H9 (cell line): ENCODE data around the gene TMEM132C. TPM values are rescaled to one million over a fixed set of nuclear protein-coding genes. Genes with fewer than 3 reads are reported as not detected.
A peak's percentile ranks its signal among the peaks of the same experiment; 100 is the strongest.

Experiments used
- DNase-seq: peaks from one replicate; pipeline ENCODE4 v3.0.0-alpha.2; 2017
- H2AFZ ChIP-seq: one replicate; pipeline ENCODE4 v1.6.1; 2013; ENCODE audit warnings: mild to moderate bottlenecking, low read length, control low read depth, moderate library complexity
- H2AK5ac ChIP-seq: 2 replicates; pipeline ENCODE4 v1.6.1; 2013; ENCODE audit warnings: low read length, control low read depth, mixed read lengths; ENCODE audit not compliant: insufficient read length
- H2BK120ac ChIP-seq: one replicate; pipeline ENCODE4 v1.6.1; 2013; ENCODE audit warnings: low read depth, mild to moderate bottlenecking, low read length, control low read depth, inconsistent platforms; ENCODE audit not compliant: poor library complexity, severe bottlenecking
- H2BK12ac ChIP-seq: 2 replicates; pipeline ENCODE4 v1.6.1; 2013; ENCODE audit warnings: low read length, control low read depth, mixed read lengths, low read depth; ENCODE audit not compliant: insufficient read length
- H2BK15ac ChIP-seq: 2 replicates; pipeline ENCODE4 v1.6.1; 2013; ENCODE audit warnings: low read depth, low read length, control low read depth
- H2BK20ac ChIP-seq: one replicate; pipeline ENCODE4 v1.6.1; 2013; ENCODE audit warnings: low read depth, mild to moderate bottlenecking, low read length, control low read depth, inconsistent platforms; ENCODE audit not compliant: poor library complexity, severe bottlenecking
- H2BK5ac ChIP-seq: 2 replicates; pipeline ENCODE4 v1.6.1; 2013; ENCODE audit warnings: low read length, control low read depth, mixed read lengths; ENCODE audit not compliant: insufficient read length
- H3K14ac ChIP-seq: 2 replicates; pipeline ENCODE4 v1.6.1; 2013; ENCODE audit warnings: low read length, control low read depth; ENCODE audit not compliant: insufficient read depth
- H3K18ac ChIP-seq: 2 replicates; pipeline ENCODE4 v1.6.1; 2013; ENCODE audit warnings: low read depth, mild to moderate bottlenecking, mixed read lengths, low read length, control low read depth; ENCODE audit not compliant: insufficient read length
- H3K23ac ChIP-seq: 2 replicates; pipeline ENCODE4 v1.6.1; 2013; ENCODE audit warnings: low read length, control low read depth, mixed read lengths, low read depth; ENCODE audit not compliant: insufficient read length
- H3K23me2 ChIP-seq: 2 replicates; pipeline ENCODE4 v1.6.1; 2013; ENCODE audit warnings: low read depth, mild to moderate bottlenecking, mixed read lengths, low read length, control low read depth; ENCODE audit not compliant: insufficient read length, poor library complexity, severe bottlenecking
- H3K27ac ChIP-seq: 2 replicates; pipeline ENCODE4 v1.5.1; 2013; ENCODE audit warnings: low read length, control low read depth, mixed read lengths, low read depth; ENCODE audit not compliant: insufficient read length
- H3K27me3 ChIP-seq: 2 replicates; pipeline ENCODE4 v1.6.1; 2013; ENCODE audit warnings: low read length, control low read depth, inconsistent platforms; ENCODE audit not compliant: insufficient read depth
- H3K4ac ChIP-seq: 2 replicates; pipeline ENCODE4 v1.6.1; 2013; ENCODE audit warnings: low read depth, mild to moderate bottlenecking, control low read depth, inconsistent platforms, low read length, moderate library complexity
- H3K4me1 ChIP-seq: 2 replicates; pipeline ENCODE4 v1.6.1; 2013; ENCODE audit warnings: low read length, control low read depth, inconsistent platforms; ENCODE audit not compliant: insufficient read depth
- H3K4me2 ChIP-seq: 2 replicates; pipeline ENCODE4 v1.6.1; 2013; ENCODE audit warnings: low read length, control low read depth, mixed read lengths; ENCODE audit not compliant: insufficient read length, insufficient read depth
- H3K56ac ChIP-seq: 2 replicates; pipeline ENCODE4 v1.6.1; 2013; ENCODE audit warnings: low read depth, mild to moderate bottlenecking, mixed read lengths, low read length, control low read depth; ENCODE audit not compliant: insufficient read length
- H3K79me1 ChIP-seq: 2 replicates; pipeline ENCODE4 v1.6.1; 2013; ENCODE audit warnings: low read depth, mild to moderate bottlenecking, moderate library complexity, low read length, control low read depth, inconsistent platforms; ENCODE audit not compliant: insufficient read depth, poor library complexity, severe bottlenecking
- H3K79me2 ChIP-seq: 2 replicates; pipeline ENCODE4 v1.6.1; 2013; ENCODE audit warnings: low read length, control low read depth, inconsistent platforms; ENCODE audit not compliant: insufficient read depth
- H3K9ac ChIP-seq: 2 replicates; pipeline ENCODE4 v1.6.1; 2013; ENCODE audit warnings: low read length, control low read depth, mixed read lengths; ENCODE audit not compliant: insufficient read length; ENCODE audit errors: extremely low read depth
- H3K9me3 ChIP-seq: one replicate; pipeline ENCODE4 v1.6.1; 2013; ENCODE audit warnings: low read depth, low read length, inconsistent platforms; ENCODE audit not compliant: control insufficient read depth
- H3T11ph ChIP-seq: one replicate; pipeline ENCODE4 v1.6.1; 2013; ENCODE audit warnings: mild to moderate bottlenecking, low read length, control low read depth, inconsistent platforms
- H4K20me1 ChIP-seq: one replicate; pipeline ENCODE4 v1.6.1; 2013; ENCODE audit not compliant: control insufficient read depth, insufficient read length, insufficient read depth
- H4K5ac ChIP-seq: 2 replicates; pipeline ENCODE4 v1.6.1; 2013; ENCODE audit warnings: low read depth, mild to moderate bottlenecking, mixed read lengths, low read length, control low read depth; ENCODE audit not compliant: insufficient read length
- H4K8ac ChIP-seq: replicated peaks from 2 replicates; pipeline ENCODE4 v1.6.1; 2013; ENCODE audit warnings: low read length, control low read depth, mixed read lengths, low read depth; ENCODE audit not compliant: insufficient read length
- H4K91ac ChIP-seq: 2 replicates; pipeline ENCODE4 v1.6.1; 2013; ENCODE audit warnings: low read depth, mild to moderate bottlenecking, moderate library complexity, mixed read lengths, low read length, control low read depth; ENCODE audit not compliant: insufficient read length
- H3K27ac Mint-ChIP-seq, 3 experiments: 2 replicates in 2 of 3; 3 replicates in 1 of 3; pipeline ENCODE4 v1.8.0; 2020 to 2021; ENCODE audit warnings: mixed read lengths in 3 of 3, mild to moderate bottlenecking in 1 of 3, moderate library complexity in 1 of 3
- H3K27me3 Mint-ChIP-seq: 2 replicates; pipeline ENCODE4 v1.8.0; 2021; ENCODE audit warnings: low read depth, mild to moderate bottlenecking, moderate library complexity, mixed read lengths
- H3K36me3 Mint-ChIP-seq, 3 experiments: 2 replicates in 2 of 3; 3 replicates in 1 of 3; pipeline ENCODE4 v1.8.0; 2020 to 2021; ENCODE audit warnings: low read depth in 3 of 3, mixed read lengths in 3 of 3; ENCODE audit not compliant: insufficient read depth in 1 of 3
- H3K4me1 Mint-ChIP-seq, 2 experiments: 2 replicates each; pipeline ENCODE4 v1.8.0; 2020; ENCODE audit warnings: mixed read lengths in 2 of 2
- H3K4me3 Mint-ChIP-seq, 2 experiments: 2 replicates in 1 of 2; 3 replicates in 1 of 2; pipeline ENCODE4 v1.8.0; 2020 to 2021; ENCODE audit warnings: mild to moderate bottlenecking in 2 of 2, mixed read lengths in 2 of 2, moderate library complexity in 1 of 2
- H3K9me3 Mint-ChIP-seq, 2 experiments: 2 replicates in 1 of 2; 3 replicates in 1 of 2; pipeline ENCODE4 v1.8.0; 2020; ENCODE audit warnings: mild to moderate bottlenecking in 2 of 2, mixed read lengths in 2 of 2, moderate library complexity in 1 of 2
- WGBS: extraction: QIAGEN DNeasy Blood & Tissue Kit; methylation state at CpG from one replicate; pipeline ENCODE4 v1.1.7; 2013; ENCODE audit warnings: missing lambda C conversion rate, low lambda C conversion rate, mixed read lengths; ENCODE audit not compliant: insufficient read length; ENCODE audit errors: extremely low coverage; 5-methylcytosine and 5-hydroxymethylcytosine counted together
- total RNA-seq: library from RNA; stranded (reverse); gene quantifications from 2 replicates; pipeline ENCODE4 v1.2.1, GENCODE V29; 2021
- TF ChIP-seq, protein P1 (sequence below): fragments of 200-600 bp; sonication (generic); conservative IDR thresholded peaks from 3 replicates; pipeline ENCODE4 v1.8.0; 2021; ENCODE audit warnings: antibody characterized with exemption, mild to moderate bottlenecking

The TMEM132C gene
- total RNA-seq, 1 experiment from 2014 or later, result 0.22 TPM

DNA sequence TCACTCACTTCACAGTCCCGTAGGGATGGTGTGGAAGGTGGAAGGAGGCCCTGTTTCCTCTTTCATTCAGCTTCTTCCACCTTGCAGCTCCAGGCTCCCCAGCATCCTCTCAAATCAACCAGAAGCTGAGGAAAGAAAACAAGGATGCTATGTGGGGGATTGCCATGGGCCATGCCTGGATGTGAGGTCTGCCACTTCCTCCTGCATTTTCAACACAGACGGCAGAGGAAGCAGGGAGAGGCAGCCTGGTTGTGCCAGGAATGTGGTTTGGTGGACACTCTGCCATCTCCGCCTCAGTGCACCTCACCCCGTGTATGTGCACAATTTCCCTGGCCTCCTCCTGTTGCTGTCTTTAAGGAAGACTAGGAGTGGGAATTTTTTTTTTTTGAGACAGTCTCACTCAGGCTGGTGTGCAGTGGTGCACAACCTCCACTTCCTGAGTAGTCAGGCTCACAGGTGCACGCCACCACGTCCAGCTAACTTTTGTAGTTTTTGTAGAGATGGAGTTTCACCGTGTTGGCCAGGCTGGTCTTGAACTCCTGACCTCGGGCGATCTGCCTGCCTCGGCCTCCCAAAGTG is 457.6 kb downstream of the TMEM132C start:
- Histone ChIP-seq H4K20me1 (no peaks in the 10 kb centered on the region), H3K79me2 (no peaks in the 10 kb centered on the region), H3K27me3 (no peaks in the 10 kb centered on the region), H2AK5ac (no peak overlapping the region), H3T11ph (no peak overlapping the region), H2AFZ (no peak overlapping the region), H2BK15ac (no peak overlapping the region), H2BK5ac (no peak overlapping the region), H2BK120ac (no peak overlapping the region), H3K23me2 (no peaks in the 10 kb centered on the region), H2BK12ac (no peak overlapping the region), H4K8ac (no peak overlapping the region), H2BK20ac (no peak overlapping the region), H3K9ac (no peak overlapping the region), H3K14ac (no peak overlapping the region; the same call in 1 of the 2 replicates), H3K27ac (no peak overlapping the region), H4K5ac (no peak overlapping the region), H3K4me1 (peaks cover 13% of the 10 kb centered on the region; the same call in 1 of the 2 replicates), H3K79me1 (no peaks in the 10 kb centered on the region), H3K9me3 (no peaks in the 10 kb centered on the region), H3K56ac (no peak overlapping the region), H3K4ac (no peak overlapping the region), H3K4me2 (no peak overlapping the region), H3K18ac (peak overlapping the region; percentile 15), H3K23ac (no peak overlapping the region), H4K91ac (no peak overlapping the region)
- Mint-ChIP-seq H3K27me3 (peaks cover 2% of the 10 kb centered on the region), H3K4me1 (peaks cover 30 to 34% of the 10 kb centered on the region in 2 experiments), H3K4me3 (no peak overlapping the region), H3K36me3 (peaks cover 0 to 6% (median 1%) of the 10 kb centered on the region in 3 experiments; a peak in 2 of 7 replicates), H3K27ac (no peak overlapping the region; a peak in 1 of 7 replicates), H3K9me3 (peaks cover 6 to 9% of the 10 kb centered on the region in 2 experiments; a peak in 3 of 5 replicates)
- DNase-seq, result no peak
- TF ChIP-seq, protein P1, sequence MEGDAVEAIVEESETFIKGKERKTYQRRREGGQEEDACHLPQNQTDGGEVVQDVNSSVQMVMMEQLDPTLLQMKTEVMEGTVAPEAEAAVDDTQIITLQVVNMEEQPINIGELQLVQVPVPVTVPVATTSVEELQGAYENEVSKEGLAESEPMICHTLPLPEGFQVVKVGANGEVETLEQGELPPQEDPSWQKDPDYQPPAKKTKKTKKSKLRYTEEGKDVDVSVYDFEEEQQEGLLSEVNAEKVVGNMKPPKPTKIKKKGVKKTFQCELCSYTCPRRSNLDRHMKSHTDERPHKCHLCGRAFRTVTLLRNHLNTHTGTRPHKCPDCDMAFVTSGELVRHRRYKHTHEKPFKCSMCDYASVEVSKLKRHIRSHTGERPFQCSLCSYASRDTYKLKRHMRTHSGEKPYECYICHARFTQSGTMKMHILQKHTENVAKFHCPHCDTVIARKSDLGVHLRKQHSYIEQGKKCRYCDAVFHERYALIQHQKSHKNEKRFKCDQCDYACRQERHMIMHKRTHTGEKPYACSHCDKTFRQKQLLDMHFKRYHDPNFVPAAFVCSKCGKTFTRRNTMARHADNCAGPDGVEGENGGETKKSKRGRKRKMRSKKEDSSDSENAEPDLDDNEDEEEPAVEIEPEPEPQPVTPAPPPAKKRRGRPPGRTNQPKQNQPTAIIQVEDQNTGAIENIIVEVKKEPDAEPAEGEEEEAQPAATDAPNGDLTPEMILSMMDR, result no peak
- WGBS, result no CpG with 5 or more reads among the region's 10 CpGs
